Measurements from ENCODE around the gene ADAMTSL3.
"Not testable (repeated sequence)": the region's sequence is repeated elsewhere in the genome, so short reads cannot be mapped to it uniquely, and the experiment has no call there.

Gene ADAMTSL3

DNA sequence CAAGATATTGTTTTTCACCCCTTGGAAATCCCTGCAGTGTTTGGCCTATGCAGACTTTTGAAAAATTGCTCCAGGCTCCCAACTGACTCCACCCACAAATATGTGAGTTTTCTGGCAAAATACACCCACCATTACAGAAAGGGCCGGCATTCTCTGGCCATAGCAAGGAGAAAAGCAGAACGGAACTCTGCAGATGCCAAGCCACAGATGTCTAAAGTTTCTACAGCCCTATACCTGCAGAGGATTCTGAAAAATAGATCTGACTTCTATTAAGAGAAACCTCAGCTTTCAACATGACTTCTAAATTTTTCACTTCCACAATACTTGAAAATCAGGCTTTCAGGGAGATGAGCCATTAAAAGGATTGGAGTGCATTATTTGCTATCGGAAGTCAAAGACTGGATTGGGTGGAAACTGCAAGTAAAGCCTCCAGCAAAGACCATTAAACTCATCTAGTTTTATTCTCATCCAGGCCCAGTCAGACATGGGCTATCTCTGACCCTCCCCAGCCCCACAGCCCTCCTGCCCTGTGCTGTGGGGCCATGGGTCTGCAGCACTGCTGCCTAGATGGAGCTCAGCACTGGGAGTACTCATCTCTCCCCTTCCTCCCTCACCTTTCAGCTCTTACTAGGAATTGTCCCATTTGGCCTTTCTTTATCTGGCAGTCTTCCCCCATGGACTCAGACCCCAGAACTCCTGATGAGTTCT lies 338.6 kb downstream of the ADAMTSL3 start:
- DNase-seq: no peak

DNA sequence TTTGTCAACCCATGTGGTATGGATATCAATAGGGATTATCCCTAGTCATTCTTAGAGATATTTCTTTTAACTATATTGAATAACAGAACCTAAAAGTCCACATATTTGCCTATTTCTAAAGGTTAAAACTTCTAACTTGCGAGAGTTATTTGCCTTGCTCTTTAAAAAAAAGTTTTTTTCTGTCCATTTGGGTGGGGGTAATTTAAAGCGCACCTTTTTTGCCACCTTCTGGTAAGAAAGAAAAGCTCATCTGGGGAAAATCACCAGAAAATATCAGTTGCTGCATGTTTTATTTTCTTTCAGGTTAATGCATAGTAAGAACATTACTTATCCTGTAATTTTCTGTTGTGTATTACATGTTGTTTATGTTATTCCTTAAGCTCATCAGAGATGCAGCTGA lies 339.7 kb downstream of the ADAMTSL3 start:
- DNase-seq: no peak

DNA sequence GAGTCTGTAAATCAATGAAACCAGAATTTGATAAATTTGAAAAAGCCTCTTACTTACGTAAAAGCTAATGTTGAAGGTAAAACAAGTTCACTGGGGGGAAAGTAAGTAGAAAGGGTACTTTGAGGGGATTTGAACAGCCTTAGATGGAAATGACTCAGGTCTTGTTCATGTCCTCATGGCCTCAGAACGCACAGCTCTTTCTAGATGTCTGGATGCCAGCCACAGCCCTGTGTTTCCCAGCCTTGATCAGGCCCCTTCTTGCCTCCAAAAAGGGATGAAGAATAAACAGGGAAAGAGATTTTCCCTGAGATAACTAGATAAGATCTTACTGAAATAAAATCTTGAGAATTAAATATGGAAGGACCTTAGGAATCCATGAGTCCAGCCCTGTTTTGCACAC lies 344.6 kb downstream of the ADAMTSL3 start:
- DNase-seq: no peak

DNA sequence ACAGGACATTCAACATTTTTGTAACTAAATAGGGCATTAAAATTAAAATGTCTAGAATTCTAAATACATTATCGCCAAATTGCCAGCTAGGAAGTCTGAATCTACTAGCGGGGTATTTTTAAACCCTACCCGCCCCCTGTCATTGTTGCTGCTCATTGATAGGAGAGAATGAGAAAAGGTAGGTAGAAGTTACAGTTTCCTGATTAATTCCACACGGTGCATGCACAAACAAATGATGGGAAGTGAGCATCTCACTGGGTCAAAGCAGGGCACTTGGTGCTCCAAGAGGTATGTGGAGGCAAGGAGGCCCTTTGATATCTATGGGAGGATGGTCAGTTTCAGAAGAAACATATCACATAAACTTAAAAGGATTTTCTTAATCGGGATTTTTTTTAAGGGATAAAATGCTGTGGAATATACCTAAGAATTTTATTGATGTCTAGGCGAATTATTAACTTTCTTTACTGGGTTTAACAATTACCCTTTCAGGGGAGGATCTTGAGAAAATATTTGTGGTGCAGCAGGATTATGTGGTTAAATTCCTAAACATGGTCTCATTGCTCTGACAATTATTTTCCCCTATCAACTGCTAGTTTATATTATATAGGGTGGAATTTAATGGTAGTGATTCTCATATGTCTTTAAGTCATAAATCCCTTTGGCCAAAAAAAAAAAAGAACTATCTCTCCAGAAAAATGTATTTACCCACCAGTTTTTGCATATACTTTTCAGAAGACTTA lies 345.6 kb downstream of the ADAMTSL3 start:
- DNase-seq: no peak

DNA sequence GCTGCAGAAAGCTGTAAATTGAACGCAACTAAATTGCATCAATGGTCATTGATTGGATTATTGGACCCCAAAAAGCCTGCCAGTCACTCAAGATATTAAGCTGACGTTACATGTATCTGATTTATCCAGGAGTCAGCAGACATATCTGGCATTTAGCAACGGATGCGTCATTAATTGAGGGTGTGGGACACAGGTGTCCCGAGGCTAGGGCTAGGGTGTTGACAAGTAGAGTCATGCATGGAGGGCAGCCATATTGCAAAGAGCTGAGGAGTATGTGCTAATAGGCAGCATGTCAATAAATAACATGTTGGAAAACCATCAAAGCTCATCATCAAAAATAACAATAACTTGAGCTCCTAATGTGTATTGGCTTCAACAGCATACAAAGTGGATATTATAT lies 347.1 kb downstream of the ADAMTSL3 start:
- no peak for DNase-seq

DNA sequence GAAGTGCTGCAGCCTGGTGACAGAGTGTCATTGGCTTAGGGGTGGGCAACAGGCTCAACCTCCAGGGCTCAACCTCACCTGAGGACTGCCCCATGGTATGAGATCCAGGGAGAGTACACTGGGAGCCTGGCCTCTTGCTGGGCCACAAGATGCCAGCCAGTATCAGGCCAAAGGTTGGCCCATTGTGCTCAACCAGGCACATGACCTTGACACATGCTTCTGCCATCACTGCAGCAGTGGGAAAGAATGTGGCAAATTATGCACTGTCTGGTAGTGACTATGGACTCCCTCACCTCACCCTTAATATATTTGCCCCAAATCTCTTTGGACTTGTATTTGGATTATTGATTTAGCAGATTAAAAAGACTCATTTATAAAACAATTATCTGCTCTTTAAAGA lies 347.7 kb downstream of the ADAMTSL3 start:
- no peak for DNase-seq

DNA sequence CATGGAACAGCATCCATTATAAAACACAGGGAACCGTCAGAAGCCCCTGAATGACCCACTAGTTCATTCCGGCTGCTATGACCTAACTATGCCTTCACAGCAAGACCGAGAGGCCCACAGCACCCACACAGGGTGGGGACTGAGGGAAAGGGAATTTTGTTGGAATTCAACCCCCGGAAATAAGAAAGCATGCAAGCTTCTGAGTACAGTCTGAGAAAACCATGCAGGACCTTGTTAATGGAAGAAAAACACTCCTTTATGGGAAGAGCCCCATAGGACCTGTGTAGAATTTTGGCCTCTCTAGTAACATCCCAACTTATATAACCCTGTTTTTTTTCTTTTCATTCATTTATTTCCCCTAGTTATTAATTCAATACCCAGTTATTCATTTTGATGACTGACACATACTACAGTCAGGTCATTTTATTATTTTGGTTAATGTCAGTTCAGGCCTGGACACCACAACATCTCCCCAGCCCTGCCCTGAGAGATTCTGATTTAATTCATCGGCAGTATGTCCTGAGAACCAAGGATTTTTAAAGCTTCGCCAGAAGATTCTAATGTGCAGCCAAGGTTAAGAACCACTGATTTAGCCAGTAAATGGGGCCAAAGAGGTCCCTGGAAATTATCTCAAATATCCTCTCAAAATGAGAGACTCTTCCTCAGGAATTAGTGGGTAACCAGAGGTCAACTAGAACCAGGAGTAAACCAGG lies 350.0 kb downstream of the ADAMTSL3 start:
- no peak for DNase-seq

DNA sequence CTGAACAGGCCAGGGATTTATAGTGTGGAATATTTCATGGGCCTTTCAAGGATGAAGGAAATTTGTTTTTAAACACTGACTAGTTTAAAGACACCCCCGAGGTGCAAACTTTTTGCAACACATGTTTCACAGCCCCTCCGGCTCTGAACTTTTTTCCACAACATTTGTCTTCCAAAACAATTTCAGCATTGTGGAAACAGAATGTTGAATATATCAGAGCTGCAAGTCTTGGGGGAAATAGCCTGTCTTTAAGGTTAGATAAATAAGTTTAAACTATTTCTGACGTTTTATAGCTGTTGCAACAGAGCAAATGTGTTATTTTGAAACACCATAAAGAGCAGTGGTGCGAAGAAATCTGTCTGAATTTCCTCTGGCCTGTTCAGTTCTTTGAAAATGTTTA lies 352.5 kb downstream of the ADAMTSL3 start:
- DNase-seq: no peak

DNA sequence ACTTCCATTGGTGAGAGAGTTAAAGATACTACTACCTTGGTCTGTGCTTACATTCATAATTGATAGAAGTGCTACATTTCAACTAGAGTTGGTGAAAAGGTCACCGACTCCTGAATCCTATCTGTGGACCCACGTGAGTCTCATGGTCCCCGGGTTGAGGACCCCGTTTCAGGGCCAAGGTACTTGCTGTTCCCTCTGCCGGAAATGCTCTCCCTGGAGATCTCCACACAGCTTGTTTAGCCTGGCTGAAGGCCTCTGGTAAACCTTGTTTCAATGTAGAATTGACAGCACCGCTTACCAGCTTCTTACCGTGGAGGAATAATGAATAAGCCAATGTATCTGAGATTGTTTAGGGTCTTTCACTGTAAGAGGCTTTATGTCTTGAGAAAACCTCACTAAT lies 355.7 kb downstream of the ADAMTSL3 start:
- no peak for DNase-seq

DNA sequence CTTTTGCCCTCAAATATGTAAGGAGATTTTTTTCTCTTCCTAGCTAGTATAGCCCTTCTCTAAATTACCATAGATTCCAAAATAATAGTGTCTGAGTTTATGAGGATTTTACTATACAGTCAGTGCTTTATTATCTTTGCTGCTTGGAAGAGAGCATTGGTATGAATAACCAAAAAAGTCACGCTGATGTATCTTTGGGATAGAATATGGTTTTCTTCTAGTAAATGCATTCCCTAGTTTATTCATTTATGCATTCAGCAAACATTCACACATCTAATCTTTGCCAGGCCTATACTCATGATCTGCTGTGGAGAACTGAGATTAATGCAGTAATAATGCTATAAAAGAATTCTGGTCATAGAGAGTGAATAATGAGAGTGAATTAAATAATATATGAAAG lies 356.3 kb downstream of the ADAMTSL3 start:
- DNase-seq: no peak

DNA sequence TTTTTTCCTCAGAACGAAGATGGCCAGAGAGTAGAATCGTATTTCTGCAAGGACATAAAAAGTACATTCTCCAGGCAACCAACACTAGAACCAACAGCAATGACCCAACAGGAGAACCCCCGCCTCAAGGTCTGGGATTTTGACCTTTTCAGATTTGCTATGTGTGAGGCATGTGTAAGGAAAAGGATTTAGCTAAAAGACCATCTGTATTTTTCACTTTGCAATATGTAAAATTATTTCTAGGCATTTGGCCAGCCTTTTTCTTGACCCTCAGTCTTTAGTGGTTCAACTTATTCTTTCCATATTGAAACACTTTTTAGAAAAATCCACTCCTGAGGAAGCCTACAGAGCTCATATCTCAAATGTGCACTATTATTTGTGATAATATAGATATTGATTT lies 362.4 kb downstream of the ADAMTSL3 start:
- DNase-seq: no peak

DNA sequence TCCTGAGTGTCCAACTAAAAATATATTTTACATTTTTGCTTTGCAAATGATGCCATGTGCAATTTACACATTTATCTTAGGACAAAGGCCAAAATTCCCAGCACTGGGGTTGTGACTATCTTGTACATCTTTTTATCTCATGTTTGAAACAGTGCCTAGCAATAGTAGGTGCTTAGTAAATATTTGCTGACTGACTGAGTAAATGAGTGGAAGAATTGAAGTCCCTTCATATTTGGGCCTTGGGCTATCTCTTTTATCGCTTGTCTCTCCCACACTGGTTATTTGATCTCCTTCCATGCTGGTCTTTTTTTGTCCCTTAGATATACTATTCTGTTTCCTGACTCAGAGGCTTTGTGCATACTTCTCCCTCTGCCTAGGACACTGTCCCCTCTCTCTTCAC lies 368.6 kb downstream of the ADAMTSL3 start:
- DNase-seq: no peak

DNA sequence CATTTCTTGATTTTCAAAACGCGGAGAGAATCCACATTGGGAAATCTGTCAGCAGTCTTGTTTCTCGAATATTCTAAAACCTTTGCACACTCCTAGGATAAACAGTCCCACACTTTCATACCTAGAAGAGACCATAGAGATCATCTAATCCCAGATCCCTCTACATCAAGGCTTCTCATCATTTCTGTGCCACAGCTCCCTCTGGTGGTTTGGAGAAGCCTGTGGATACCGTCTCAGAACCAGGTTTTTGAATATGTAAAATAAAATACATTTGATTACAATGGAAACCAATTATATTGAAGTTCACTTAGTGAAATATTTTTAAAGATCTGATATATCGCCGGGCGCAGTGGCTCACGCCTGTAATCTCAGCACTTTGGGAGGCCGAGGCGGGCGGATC lies 369.7 kb downstream of the ADAMTSL3 start:
- no peak for DNase-seq

DNA sequence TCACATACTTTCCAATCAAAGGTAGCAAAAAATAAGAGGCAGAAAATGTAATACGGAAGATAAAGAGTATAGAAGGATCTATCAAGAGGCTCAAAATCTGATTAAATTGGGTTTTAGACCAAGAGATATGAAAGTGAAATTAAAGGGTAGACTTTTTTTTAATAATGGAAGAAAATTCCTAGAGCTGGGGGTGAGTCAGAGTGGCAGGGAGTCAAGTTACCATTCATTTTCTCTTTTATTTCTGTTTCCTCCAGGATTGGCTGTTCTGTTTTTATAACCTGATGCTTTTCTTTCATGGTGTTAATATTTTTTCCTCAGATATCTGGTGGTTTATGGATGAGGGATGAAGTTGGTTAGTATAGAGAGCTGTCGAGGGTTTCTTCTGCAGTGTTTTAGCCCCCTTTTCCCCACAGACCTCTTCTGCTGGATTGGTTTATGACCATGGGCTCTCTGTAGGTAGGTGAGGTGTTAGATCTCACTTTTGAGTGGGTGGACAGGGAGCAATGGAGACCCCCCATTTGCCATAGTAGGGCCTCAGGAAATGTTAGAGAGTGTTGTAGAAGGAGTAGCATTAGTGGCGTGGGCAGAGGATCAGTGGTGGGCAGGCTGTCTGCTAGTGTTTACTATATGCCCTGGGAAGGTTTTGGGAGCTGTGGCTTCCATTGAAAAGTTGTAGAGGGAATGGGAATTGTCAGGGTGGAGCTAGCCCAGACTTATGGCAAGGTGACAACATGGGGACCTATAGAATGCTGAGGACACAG lies 380.1 kb downstream of the ADAMTSL3 start:
- DNase-seq: no peak

DNA sequence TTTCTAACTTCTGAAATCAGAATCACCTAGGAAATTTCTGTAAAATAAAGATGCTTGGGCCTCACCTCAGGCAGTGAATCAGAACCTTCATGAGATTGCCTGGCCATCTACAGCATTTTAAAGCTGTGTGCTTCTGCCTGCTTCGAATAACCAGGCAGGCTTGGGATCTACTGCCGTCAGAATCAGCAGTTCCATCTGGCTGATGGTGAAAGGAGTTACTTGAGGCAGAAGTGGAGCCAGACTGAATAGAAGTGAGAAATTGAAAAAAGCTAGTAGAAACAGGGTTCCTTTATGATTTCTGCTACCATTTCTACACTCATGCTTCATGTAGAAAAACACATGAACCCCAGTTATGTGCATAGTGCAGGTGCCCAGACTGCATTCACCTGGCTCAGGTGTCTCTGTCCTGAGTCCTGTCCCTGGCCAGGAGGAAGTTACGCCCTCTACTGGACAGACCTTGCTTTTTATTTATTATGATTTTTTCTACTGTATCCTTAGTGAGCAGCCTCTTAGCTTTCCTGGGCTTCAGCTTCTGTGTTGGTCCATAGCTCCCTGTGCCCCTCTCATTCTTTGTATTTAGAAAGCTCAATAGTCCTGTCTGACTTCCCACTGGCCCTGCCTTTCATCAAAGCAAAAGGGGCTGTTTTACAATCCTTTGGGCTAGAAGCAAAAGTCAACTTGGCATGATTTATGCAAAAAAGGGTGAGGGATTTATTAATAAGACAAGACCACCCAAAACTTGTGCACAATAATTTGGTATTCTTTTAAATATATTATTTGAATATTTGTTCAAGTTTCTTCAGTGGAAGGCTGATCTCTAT lies 380.9 kb downstream of the ADAMTSL3 start:
- no peak for DNase-seq

DNA sequence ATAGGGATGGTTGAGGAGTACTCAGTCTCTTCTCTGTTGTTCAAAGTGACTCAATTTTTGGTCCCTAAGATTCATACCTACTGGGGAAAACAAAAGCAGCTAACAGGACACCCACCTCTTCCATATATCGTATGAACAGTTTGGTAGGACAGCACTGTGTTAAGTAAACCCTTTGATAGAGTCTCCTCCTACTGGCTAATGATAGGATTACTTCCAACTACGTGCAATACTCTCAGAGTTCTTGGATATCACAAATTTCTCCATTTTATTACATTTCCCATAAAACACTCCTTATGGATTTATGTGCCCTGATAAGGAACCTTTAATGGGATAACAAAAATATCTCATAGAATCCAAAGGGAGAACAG lies 381.5 kb downstream of the ADAMTSL3 start:
- no peak for DNase-seq

DNA sequence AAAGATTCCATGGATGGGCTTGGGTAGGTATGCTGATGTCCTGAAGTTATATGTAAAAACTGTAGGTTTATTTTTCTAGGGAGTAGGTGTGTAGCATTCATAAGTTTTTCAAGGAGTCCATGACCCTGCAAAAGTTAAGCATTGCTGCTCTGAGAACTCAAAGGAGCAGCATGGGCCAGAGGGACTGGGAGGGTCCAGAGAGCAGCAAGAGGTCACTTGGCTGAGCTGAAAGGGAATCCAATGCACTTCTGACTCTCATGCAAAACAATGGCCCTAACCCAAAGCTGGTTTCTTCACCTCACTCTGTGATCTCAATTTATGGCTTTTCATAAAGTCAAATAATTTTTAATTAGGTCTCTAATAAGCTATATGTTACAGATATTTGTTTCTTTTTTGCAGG lies 383.4 kb downstream of the ADAMTSL3 start:
- DNase-seq: no peak

DNA sequence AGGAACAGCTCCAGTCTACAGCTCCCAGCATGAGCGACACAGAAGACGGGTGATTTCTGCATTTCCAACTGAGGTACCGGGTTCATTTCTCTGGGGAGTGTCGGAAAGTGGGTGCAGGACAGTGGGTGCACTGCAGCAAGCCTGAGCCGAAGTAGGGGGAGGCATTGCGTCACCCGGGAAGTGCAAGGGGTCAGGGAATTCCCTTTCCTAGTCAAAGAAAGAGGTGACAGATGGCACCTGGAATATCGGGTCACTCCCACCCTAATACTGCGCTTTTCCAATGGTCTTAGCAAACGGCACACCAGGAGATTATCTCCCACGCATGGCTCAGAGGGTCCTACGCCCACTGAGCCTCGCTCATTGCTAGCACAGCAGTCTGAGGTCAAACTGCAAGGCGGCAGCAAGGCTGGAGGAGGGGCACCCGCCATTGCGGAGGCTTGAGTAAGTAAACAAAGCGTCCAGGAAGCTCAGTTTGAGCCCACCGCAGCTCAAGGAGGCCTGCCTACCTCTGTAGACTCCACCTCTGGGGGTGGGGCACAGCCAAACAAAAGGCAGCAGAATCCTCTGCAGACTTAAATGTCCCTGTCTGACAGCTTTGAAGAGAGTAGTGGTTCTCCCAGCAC lies 388.6 kb downstream of the ADAMTSL3 start:
- DNase-seq: not testable (repeated sequence)

DNA sequence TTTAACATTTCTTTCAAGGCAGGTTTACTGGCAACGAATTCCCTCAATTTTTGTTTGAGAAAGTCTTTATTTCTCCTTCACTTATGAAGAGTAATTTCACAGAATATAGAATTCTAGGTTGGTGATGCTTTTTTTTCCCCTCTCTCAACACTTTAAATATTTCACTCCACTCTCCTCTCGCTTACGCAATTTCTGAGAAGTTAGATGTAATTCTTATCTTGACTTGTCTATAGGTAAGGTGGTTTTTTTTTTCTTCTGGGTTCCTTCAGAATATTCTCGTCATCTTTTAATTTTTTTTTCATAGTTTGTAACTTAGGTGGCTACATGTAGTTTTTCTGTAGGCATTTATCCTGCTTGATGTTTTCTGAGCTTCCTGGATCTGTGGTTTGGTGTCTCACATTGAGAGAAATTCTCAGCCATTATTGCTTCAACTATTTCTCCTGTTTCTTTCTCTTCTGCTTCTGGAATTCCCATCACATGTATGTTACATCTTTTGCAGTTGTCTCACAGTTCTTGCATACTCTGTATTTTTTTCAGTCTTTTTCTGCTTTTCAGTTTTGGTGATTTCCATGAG lies 392.2 kb downstream of the ADAMTSL3 start:
- DNase-seq: no peak

DNA sequence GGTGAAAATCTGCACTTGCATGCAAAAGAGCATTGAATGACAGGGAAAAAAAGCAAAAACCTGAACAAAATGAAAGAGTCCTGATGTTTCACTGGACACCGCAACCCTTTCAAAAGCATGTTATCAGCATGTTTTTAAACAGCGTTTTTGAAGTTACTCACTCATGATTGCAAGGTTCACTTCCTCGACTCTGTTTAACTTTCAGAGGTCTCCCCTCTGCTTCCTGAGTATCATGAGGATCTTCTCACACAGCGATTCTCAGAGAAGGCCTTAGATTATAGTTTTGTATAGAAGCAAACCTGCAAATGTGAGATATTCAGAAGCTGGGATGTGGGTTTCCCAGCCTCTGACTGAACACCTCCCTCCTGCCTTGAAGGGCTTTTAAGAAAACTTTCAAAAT lies 395.6 kb downstream of the ADAMTSL3 start:
- not testable (repeated sequence) for DNase-seq

DNA sequence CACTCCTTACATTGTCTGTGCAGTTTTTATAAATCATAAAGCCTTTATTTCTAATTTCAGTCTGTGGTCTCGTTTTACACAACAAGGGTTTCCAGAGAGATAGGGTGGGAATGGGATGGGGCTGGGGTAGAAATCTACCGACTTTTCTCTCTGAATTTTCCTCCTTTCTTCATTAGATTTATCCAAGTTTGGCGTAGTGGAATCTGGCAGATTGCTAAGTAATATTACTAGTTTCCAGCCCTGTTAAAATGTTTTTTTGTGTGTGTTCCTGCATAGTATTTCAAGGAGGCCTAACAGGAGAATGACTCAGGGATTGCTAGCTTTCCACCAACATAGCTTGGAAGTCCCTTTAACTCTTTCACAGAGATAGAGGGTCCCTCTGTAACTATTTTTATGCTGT lies 396.2 kb downstream of the ADAMTSL3 start:
- DNase-seq: no peak

DNA sequence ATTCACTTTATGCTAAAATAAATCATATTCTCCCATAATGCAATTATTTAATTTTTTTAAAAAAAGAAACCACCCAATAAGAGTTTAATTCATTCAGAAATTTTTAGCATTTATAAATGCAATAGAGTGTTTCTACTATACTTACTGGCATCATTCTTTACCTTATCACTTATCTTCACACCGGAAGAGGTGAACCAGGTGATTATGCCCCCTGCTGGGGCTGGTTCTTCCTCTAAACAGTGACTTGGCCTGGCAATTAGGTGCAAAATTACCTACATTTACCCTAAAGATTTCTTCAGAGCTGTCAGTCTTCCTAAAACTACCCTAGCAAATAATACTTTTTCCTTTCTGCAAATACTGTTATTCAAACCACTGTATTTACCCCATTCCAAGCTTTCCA lies 397.2 kb downstream of the ADAMTSL3 start:
- not testable (repeated sequence) for DNase-seq
